Activated naive CD8-positive, alpha-beta T cell treated with anti-CD3 and anti-CD28 coated beads for 36 hours (primary cell): ENCODE data around the gene ACTC1. TPM values are rescaled to one million over a fixed set of nuclear protein-coding genes. Genes with fewer than 3 reads are reported as not detected.
A peak's percentile ranks its signal among the peaks of the same experiment; 100 is the strongest.

Experiments
- DNase-seq: peaks from one replicate; pipeline ENCODE4 v3.0.0; 2021
- H3K27ac Mint-ChIP-seq: one replicate; pipeline ENCODE4 v1.8.0; 2022; ENCODE audit warnings: mild to moderate bottlenecking, moderate library complexity, mixed read lengths
- H3K27me3 Mint-ChIP-seq: one replicate; pipeline ENCODE4 v1.8.0; 2022; ENCODE audit warnings: mild to moderate bottlenecking, mixed read lengths
- H3K36me3 Mint-ChIP-seq: one replicate; pipeline ENCODE4 v1.8.0; 2021; ENCODE audit warnings: mild to moderate bottlenecking, mixed read lengths
- H3K4me1 Mint-ChIP-seq: one replicate; pipeline ENCODE4 v1.8.0; 2021; ENCODE audit warnings: mixed read lengths
- H3K4me3 Mint-ChIP-seq: one replicate; pipeline ENCODE4 v1.8.0; 2022; ENCODE audit warnings: mild to moderate bottlenecking, moderate library complexity, mixed read lengths
- H3K9me3 Mint-ChIP-seq: one replicate; pipeline ENCODE4 v1.8.0; 2022; ENCODE audit warnings: mixed read lengths
- total RNA-seq, 2 experiments: library from RNA; stranded (reverse); gene quantifications; one replicate each; pipeline ENCODE4 v1.2.3, GENCODE V29; 2021

The ACTC1 gene
- total RNA-seq, 2 experiments from 2014 or later = not detected

GRCh38 chr15:34754674-34755418 lies 40.5 kb downstream of the ACTC1 start, which contains the start of gene GJD2:
Gene GJD2 (minus strand): TSS chr15:34754998. CDS start chr15:34754488, 510 bp downstream.
- Mint-ChIP-seq H3K27me3 (peaks cover 66% of the 10 kb centered on the region), H3K4me3 (no peak within 1 kb of the TSS), H3K27ac (no peak within 1 kb of the TSS), H3K36me3 (no peaks in the 10 kb centered on the region), H3K4me1 (no peaks in the 10 kb centered on the region), H3K9me3 (no peaks in the 10 kb centered on the region)
- DNase-seq = peak; percentile 1

GRCh38 chr15:34754171-34754601 lies 41.2 kb downstream of the ACTC1 start:
- Mint-ChIP-seq H3K4me1 (no peaks in the 10 kb centered on the region), H3K36me3 (no peaks in the 10 kb centered on the region)

GRCh38 chr15:34753236-34753894 lies 42.0 kb downstream of the ACTC1 start:
- DNase-seq = no peak
- no peaks in the 10 kb centered on the region for H3K4me1 Mint-ChIP-seq
- no peaks in the 10 kb centered on the region for H3K36me3 Mint-ChIP-seq
- H3K27me3 Mint-ChIP-seq = peaks cover 58% of the 10 kb centered on the region
- H3K27ac Mint-ChIP-seq = no peak overlapping the region
- no peak overlapping the region for H3K4me3 Mint-ChIP-seq
- H3K9me3 Mint-ChIP-seq = no peaks in the 10 kb centered on the region

More at GRCh38 chr15:34754171-34754601, 41.2 kb downstream of the ACTC1 start:
- Mint-ChIP-seq H3K27ac (no peak overlapping the region), H3K27me3 (peaks cover 60% of the 10 kb centered on the region), H3K9me3 (no peaks in the 10 kb centered on the region), H3K4me3 (no peak overlapping the region)
- DNase-seq = no peak

- Mint-ChIP-seq H3K36me3 (no peaks in the 10 kb centered on the region), H3K4me1 (no peaks in the 10 kb centered on the region), H3K4me3 (no peak overlapping the region), H3K27ac (no peak overlapping the region), H3K27me3 (peaks cover 35% of the 10 kb centered on the region), H3K9me3 (no peaks in the 10 kb centered on the region)
- DNase-seq = no peak
These were observed 45.7 kb downstream of the ACTC1 start for GRCh38 chr15:34749691-34750090.

Other genes with a start within 250 kb of the ACTC1 start
- gene GOLGA8B, start 211.9 kb downstream of the ACTC1 start, total RNA-seq = 100 to 1,000 TPM; 132 to 139 TPM
- not detected for gene GJD2, start 40.6 kb downstream of the ACTC1 start, total RNA-seq
- gene AQR, start 174.2 kb upstream of the ACTC1 start, total RNA-seq = 10 to 100 TPM; 44.5 to 45.3 TPM
- gene ZNF770, start 192.7 kb upstream of the ACTC1 start, total RNA-seq = 10 to 100 TPM; 73.2 to 74.5 TPM